Right lobe of liver (tissue), 6 donors: Measurements from ENCODE around the gene THEMIS. TPM values are rescaled to one million over a fixed set of nuclear protein-coding genes. Genes with fewer than 3 reads are reported as not detected.

Experiments used
- ATAC-seq, 4 donors: fragments of 200-7000 bp; cut with Tn5 transposase; one replicate each; pipeline ENCODE4 v1.9.1; 2020; ENCODE audit warnings: mild to moderate bottlenecking in 4 of 4, moderate library complexity in 4 of 4
- DNase-seq, 3 donors: peaks; one replicate each; pipeline ENCODE4 v3.0.0-alpha.2; 2020
- H3K27ac ChIP-seq, 3 donors: fragments of 200-600 bp; one replicate each; pipeline ENCODE4 v1.8.0; 2022
- H3K27me3 ChIP-seq, 2 donors: fragments of 200-600 bp; one replicate each; pipeline ENCODE4 v1.8.0; 2022
- H3K36me3 ChIP-seq, 4 donors: fragments of 200-600 bp; sonication (generic) in 1 of 4; one replicate each; pipeline versions ENCODE4 v1.5.1 to v1.8.0; 2017 to 2022; ENCODE audit warnings: control low read depth in 1 of 4
- H3K4me1 ChIP-seq, 4 donors: fragments of 200-600 bp; sonication (generic) in 1 of 4; one replicate each; pipeline versions ENCODE4 v1.5.1 to v1.8.0; 2017 to 2022; ENCODE audit warnings: control low read depth in 1 of 4
- H3K4me3 ChIP-seq, 3 donors: fragments of 200-600 bp; one replicate each; pipeline ENCODE4 v1.8.0; 2022
- H3K9me3 ChIP-seq, 4 donors: fragments of 200-600 bp; sonication (generic) in 1 of 4; one replicate each; pipeline versions ENCODE4 v1.5.1 to v1.8.0; 2017 to 2022; ENCODE audit warnings: control low read depth in 1 of 4
- CTCF ChIP-seq, 4 donors: fragments of 200-600 bp in 3 of 4; fragments of 450-650 bp in 1 of 4; IDR thresholded peaks; one replicate each; pipeline versions ENCODE4 v1.5.1 to v1.8.0; 2016 to 2022; ENCODE audit warnings: antibody characterized with exemption in 4 of 4, mild to moderate bottlenecking in 2 of 4
- POLR2A ChIP-seq: fragments of 450-650 bp; IDR thresholded peaks from one replicate; pipeline ENCODE4 v1.6.1; 2017; ENCODE audit warnings: antibody characterized with exemption, mild to moderate bottlenecking
- WGBS: methylation state at CpG from one replicate; pipeline ENCODE4 v1.1.6; 2018; ENCODE audit warnings: low coverage, low lambda C conversion rate; ENCODE audit not compliant: insufficient coverage; ENCODE audit errors: missing lambda C conversion rate; 5-methylcytosine and 5-hydroxymethylcytosine counted together
- intact Hi-C, 2 donors: fragments of 100-400 bp; cut with DNase I; formaldehyde crosslinking; loops; one replicate each; pipeline versions ENCODE4 v1.11.2 to v1.14.1; 2022
- total RNA-seq, 6 experiments: library from RNA; depleted of rRNA in 2 of 6; stranded (reverse); fragments of >200 nt in 2 of 6; fragmentation: NEBNext Ultra II Directional in 3 of 6; extraction: Animal tissue kit (Norgen Biotek cat#: 25700) in 3 of 6; gene quantifications; one replicate each; pipeline versions ENCODE4 v1.1.0 to v1.2.4, GENCODE V29; 2016 to 2023
- donor health status: DM: no; HTN: yes; CAD: no.
- donor health status: DM: no; HTN: no; CAD: no.
- donor health status: DM: no; HTN: no; CAD: no.
- donor health status: DM: no; HTN: yes; CAD: no.
- donor health status: DM: no; HTN: yes; CAD: no.

THEMIS gene
- total RNA-seq, 6 experiments from 2014 or later, result 0.09 to 0.61 (median 0.17) TPM; not detected in 1

DNA sequence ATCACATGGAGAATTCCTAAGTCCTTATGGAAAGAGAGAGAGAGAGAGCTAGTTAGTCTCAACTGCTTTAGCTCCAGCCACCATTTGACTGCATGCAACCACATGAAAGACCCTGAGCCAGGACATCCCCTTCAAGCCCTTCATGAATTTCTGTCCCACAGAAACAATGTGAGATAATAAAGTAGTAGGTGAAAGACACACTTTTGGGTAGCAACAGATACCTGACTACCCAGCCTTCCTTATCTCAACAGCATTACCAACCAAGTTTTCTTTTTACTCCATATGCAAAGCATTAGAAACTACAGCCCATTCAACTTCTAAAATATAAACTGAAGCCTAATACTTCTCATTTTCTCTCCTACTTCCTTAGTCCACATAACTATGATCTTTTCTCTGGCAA lies 23.2 kb upstream of the THEMIS start:
- TF ChIP-seq POLR2A, result no peak
- no peak for TF ChIP-seq CTCF (IDR thresholded peaks at IDR 0.05)
- ATAC-seq, result no peak
- Histone ChIP-seq H3K36me3 (no peaks in the 10 kb centered on the region), H3K9me3 (no peaks in the 10 kb centered on the region), H3K27me3 (no peaks in the 10 kb centered on the region), H3K4me1 (no peaks in the 10 kb centered on the region), H3K4me3 (no peak overlapping the region), H3K27ac (no peak overlapping the region)
- intact Hi-C loops, result no loop called here
- DNase-seq, result no peak

GRCh38 chr6:127923135-127923534 lies 22.3 kb upstream of the THEMIS start:
- no peak for TF ChIP-seq POLR2A
- no peak for TF ChIP-seq CTCF (IDR thresholded peaks at IDR 0.05)
- no peak for ATAC-seq
- Histone ChIP-seq H3K36me3 (no peaks in the 10 kb centered on the region), H3K27me3 (no peaks in the 10 kb centered on the region), H3K27ac (no peak overlapping the region), H3K4me1 (no peaks in the 10 kb centered on the region), H3K4me3 (no peak overlapping the region), H3K9me3 (no peaks in the 10 kb centered on the region)
- WGBS, result no CpG with 5 or more reads among the region's 2 CpGs
- intact Hi-C loops, result no loop called here
- DNase-seq, result no peak

- Histone ChIP-seq H3K9me3 (no peaks in the 10 kb centered on the region), H3K4me3 (no peak overlapping the region), H3K27ac (no peak overlapping the region), H3K4me1 (no peaks in the 10 kb centered on the region), H3K27me3 (no peaks in the 10 kb centered on the region), H3K36me3 (no peaks in the 10 kb centered on the region)
- WGBS, result 86% methylated on average over 6 of the region's 6 CpGs
- intact Hi-C loops, result no loop called here
- DNase-seq (no peak), ATAC-seq (no peak)
- TF ChIP-seq POLR2A (no peak), CTCF (IDR thresholded peaks at IDR 0.05) (no peak)
These were observed 21.1 kb upstream of the THEMIS start for GRCh38 chr6:127921982-127922381.

- H3K4me3 ChIP-seq, result no peak overlapping the region
- no peaks in the 10 kb centered on the region for H3K9me3 ChIP-seq
- H3K4me1 ChIP-seq, result no peaks in the 10 kb centered on the region
- DNase-seq (no peak), ATAC-seq (peak in 3 of 4 donors; percentile 39 to 69 (median 53))
- WGBS, result 31% methylated on average over 2 of the region's 3 CpGs
- H3K27me3 ChIP-seq, result no peaks in the 10 kb centered on the region
- H3K27ac ChIP-seq, result no peak overlapping the region
- TF ChIP-seq CTCF (IDR thresholded peaks at IDR 0.05), result no peak
- intact Hi-C loops, result no loop called here
- H3K36me3 ChIP-seq, result no peaks in the 10 kb centered on the region
These were observed 19.9 kb upstream of the THEMIS start for GRCh38 chr6:127920804-127921203.
